Aorta (tissue), 5 donors: ENCODE data around the gene PDAP1. TPM values are rescaled to one million over a fixed set of nuclear protein-coding genes. Genes with fewer than 3 reads are reported as not detected.

Experiments used
- ATAC-seq: fragments of 200-7000 bp; cut with Tn5 transposase; one replicate; pipeline ENCODE4 v1.9.1; 2022; ENCODE audit warnings: moderate library complexity; ENCODE audit not compliant: low FRiP score
- DNase-seq, 2 donors: peaks; one replicate each; pipeline ENCODE4 v3.0.0-alpha.2; 2020
- H3K27ac ChIP-seq, 2 donors: one replicate each; pipeline ENCODE4 v1.5.1; 2013; ENCODE audit warnings: low read length in 2 of 2, mild to moderate bottlenecking in 2 of 2, moderate library complexity in 2 of 2, control low read depth in 1 of 2, inconsistent platforms in 1 of 2, low read depth in 1 of 2
- H3K27me3 ChIP-seq, 2 donors: one replicate each; pipeline ENCODE4 v1.6.1; 2013; ENCODE audit warnings: control low read depth in 1 of 2, low read length in 1 of 2, mild to moderate bottlenecking in 1 of 2, moderate library complexity in 1 of 2; ENCODE audit not compliant: insufficient read depth in 2 of 2, control insufficient read depth in 1 of 2
- H3K36me3 ChIP-seq, 2 donors: one replicate each; pipeline ENCODE4 v1.6.1; 2013; ENCODE audit warnings: control low read depth in 1 of 2, low read length in 1 of 2, mild to moderate bottlenecking in 1 of 2; ENCODE audit not compliant: insufficient read depth in 2 of 2, control insufficient read depth in 1 of 2
- H3K4me1 ChIP-seq, 2 donors: one replicate each; pipeline ENCODE4 v1.6.1; 2013; ENCODE audit warnings: low read length in 2 of 2, control low read depth in 1 of 2, mild to moderate bottlenecking in 1 of 2, moderate library complexity in 1 of 2; ENCODE audit not compliant: insufficient read depth in 2 of 2, control insufficient read depth in 1 of 2
- H3K4me3 ChIP-seq, 2 donors: one replicate each; pipeline ENCODE4 v1.5.1; 2013; ENCODE audit warnings: low read length in 2 of 2, control low read depth in 1 of 2, mild to moderate bottlenecking in 1 of 2
- H3K9me3 ChIP-seq: one replicate; pipeline ENCODE4 v1.6.1; 2013; ENCODE audit warnings: mild to moderate bottlenecking, low read length; ENCODE audit not compliant: control insufficient read depth
- WGBS, 2 donors: extraction: QIAGEN DNeasy Blood & Tissue Kit; methylation state at CpG; one replicate each; pipeline ENCODE4 v1.1.7; 2013; 5-methylcytosine and 5-hydroxymethylcytosine counted together
- intact Hi-C, 2 donors: fragments of 100-400 bp; cut with DNase I; formaldehyde crosslinking; loops; one replicate each; pipeline versions ENCODE4 v1.14.2 to v1.15.0; 2022
- polyA plus RNA-seq, 2 donors: library from polyadenylated mRNA; stranded (reverse); fragments of 200-250 nt; gene quantifications; one replicate each; pipeline ENCODE4 v1.2.3, GENCODE V29; 2013
- total RNA-seq, 2 donors: library from RNA; stranded (reverse); fragmentation: NEBNext Ultra II Directional; extraction: Animal tissue kit (Norgen Biotek cat#: 25700); gene quantifications; one replicate each; pipeline ENCODE4 v1.2.1, GENCODE V29; 2021
- donor health status: healthy with polysubstance abuse.
- donor health status: Bipolar disorder and iron deficiency.
- donor health status: DM: no; HTN: no; CAD: no.
- donor health status: DM: no; HTN: no; CAD: no.
- donor health status: DM: yes; HTN: yes; CAD: no.

Gene PDAP1
- total and polyA plus RNA-seq, 4 donors = 74.8 to 223 (median 134) TPM

DNA sequence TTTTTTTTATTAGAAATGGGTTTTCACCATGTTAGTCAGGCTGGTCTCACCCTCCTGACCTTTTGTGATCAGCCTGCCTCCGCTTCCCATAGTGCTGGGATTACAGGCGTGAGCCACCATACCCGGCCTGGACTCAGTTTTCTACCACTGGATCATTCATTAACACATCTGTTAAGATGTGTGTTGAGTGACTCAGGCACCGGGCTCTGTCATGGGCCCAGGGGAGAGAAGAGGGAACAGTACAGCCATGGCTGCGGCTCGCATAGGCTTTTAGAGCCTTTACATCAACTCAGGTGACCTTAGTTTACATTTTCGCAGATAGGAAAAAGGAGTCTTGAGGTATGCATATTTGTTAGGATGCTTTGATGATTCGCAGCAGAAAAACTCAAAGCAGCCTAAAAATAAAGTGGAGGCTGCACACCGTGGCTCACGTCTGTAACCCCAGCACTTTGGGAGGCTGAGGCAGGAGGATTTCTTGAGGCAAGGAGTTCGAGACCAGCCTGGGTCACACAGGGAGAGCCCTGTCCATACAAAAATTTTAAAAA lies 36.9 kb downstream of the PDAP1 start:
- Histone ChIP-seq H3K9me3 (no peaks in the 10 kb centered on the region), H3K27ac (no peak overlapping the region), H3K4me1 (no peaks in the 10 kb centered on the region), H3K27me3 (no peaks in the 10 kb centered on the region), H3K36me3 (peaks cover 0 to 2% of the 10 kb centered on the region in 2 donors), H3K4me3 (no peak overlapping the region)
- ATAC-seq (no peak), DNase-seq (peak in 1 of 2 donors; percentile 27)
- 80 to 83% methylated on average over 11 of the region's 11 CpGs for WGBS, 2 donors
- intact Hi-C loops = no loop called here

DNA sequence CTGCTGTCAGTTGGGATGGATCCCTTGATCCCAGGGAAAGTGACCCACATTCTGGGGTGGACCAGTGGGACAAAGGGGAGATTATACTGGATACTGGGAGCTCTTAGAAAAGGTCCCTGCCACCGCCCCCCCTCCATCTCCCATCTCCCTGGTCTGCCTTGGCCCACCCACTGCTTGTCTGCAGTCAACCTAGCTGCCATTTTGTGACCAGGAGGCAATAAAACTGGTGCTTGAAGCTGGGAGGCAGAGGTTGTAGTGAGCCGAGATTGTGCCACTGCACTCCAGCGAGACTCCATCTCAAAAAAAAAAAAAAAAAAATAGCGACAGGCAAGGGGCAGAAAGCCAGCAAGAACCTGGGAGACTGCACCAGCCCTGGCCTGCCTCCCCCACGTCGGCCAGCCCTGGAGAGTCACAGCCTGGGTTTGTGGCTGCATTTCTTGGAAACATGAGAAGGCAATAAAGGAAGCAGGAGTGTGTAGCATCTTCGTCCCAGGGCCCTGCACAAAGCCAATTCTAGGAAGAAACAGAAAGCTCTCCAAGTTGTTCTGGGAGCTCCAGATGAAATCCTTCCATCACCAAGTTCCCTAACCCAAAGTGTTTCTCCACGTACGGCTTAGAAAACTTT lies 38.5 kb downstream of the PDAP1 start:
- intact Hi-C loops = loop anchor here in 1 of 2 donors (5.0 kb wide), 1 partner anchor 47 kb away; no protein-coding TSS in a partner anchor
- DNase-seq (no peak), ATAC-seq (no peak)
- Histone ChIP-seq H3K27ac (peak overlapping the region; percentile 3 to 37), H3K4me1 (no peaks in the 10 kb centered on the region), H3K4me3 (no peak overlapping the region), H3K36me3 (peaks cover 2 to 3% of the 10 kb centered on the region in 2 donors), H3K27me3 (no peaks in the 10 kb centered on the region), H3K9me3 (no peaks in the 10 kb centered on the region)
- WGBS, 2 donors = 18 to 20% methylated on average over 8 to 9 of the region's 9 CpGs

DNA sequence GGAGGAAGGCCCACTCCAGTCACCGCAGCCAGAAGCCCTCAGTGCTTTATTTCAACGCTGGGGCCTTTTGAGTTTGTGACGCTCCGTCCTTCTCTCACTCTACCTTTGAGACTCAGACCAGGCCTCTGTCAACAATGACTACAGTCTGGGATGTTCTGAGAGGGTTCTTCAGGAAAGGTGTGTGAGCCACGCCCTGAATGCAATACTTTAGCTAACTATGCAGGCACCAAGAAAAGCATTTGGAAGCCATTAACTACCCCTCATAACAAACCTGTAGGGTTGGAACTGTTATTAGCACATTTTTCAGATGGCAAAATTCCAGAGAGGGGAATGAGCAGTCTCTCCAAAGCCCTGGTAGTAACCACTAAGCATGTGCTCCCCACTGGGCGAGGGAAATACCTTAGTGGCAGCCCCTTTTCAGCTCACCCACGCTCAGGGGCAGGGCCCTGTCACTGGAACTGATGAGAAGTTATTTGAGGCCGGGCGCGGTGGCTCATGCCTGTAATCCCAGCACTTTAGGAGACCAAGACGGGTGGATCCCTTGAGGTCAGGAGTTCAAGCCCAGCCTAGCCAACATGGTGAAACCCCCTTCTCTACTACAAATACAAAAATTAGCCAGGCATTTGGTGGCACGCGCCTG lies 39.5 kb downstream of the PDAP1 start:
- WGBS, 2 donors = 94 to 96% methylated on average over 13 of the region's 13 CpGs
- Histone ChIP-seq H3K27ac (no peak overlapping the region), H3K4me1 (no peaks in the 10 kb centered on the region), H3K36me3 (peaks cover 2 to 3% of the 10 kb centered on the region in 2 donors), H3K27me3 (no peaks in the 10 kb centered on the region), H3K9me3 (no peaks in the 10 kb centered on the region), H3K4me3 (no peak overlapping the region)
- intact Hi-C loops = loop anchor here in 1 of 2 donors (5.0 kb wide), 1 partner anchor 48 kb away; no protein-coding TSS in a partner anchor
- ATAC-seq (no peak), DNase-seq (no peak)

DNA sequence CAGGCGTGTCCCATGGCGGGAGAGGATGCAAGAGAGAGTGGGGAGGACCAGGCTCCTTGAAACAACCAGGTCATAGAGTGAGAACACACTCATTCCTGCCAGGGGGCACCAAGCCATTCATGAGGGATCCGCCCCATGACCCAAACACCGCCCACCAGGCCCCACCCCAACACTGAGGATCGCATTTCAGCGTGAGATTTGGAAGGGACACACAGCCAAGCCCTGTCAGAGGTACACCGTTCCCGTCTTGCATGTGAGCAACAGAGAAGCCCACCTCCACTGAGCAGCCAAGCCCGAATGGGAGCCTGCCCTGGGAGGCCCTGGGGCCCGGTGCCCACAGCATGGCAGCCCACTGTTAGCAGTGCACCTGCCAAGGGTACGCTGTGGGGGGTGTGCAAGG lies 41.8 kb downstream of the PDAP1 start:
- peaks cover 2 to 3% of the 10 kb centered on the region in 2 donors for H3K36me3 ChIP-seq
- ATAC-seq = no peak
- WGBS, 2 donors = 77 to 80% methylated on average over 11 of the region's 11 CpGs

DNA sequence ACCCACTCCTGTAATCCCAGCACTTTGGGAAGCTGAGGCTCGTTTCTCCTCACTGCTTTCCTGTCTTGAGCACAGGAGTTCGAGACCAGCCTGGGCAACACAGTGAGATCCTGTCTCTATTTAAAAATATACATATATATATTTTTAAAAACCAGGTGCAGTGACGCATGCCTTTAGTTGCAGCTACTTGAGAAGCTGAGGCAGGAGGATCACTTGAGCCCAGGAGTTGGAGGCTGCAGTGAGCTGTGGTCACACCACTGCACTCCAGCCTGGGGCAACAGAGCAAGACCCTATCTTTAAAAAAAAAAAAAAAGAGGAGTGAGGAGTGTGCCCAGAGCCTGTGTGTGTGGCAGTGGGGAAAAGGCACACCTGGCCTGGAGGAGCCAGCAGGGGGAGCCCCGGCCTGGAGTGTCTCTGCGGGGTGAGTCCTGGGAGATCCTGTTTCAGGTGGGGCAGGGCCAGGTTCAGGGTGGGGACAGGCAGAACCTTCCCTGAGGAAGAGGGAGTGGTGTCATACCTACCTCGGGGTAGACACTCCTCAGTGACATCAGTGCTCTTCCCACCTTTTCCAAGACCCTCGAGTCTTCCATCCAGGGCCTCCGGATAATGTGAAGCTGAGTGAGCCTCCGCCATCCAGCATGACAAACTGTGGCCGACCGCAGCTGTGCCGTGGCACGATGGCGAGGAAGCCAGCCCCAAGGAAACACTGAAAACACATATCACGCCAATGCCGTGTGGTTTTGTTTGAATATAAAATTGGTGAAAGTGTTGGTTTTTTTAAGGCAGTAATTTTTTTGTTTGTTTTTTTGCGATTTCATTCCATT lies 42.9 kb downstream of the PDAP1 start:
- H3K36me3 ChIP-seq = peaks cover 2 to 3% of the 10 kb centered on the region in 2 donors
- DNase-seq (peak in 1 of 2 donors; percentile 77), ATAC-seq (no peak)
- intact Hi-C loops = loop anchor here in 1 of 2 donors (5.0 kb wide), 1 partner anchor 52 kb away; no protein-coding TSS in a partner anchor
- H3K4me1 ChIP-seq = no peaks in the 10 kb centered on the region
- no peak overlapping the region for H3K4me3 ChIP-seq
- no peaks in the 10 kb centered on the region for H3K27me3 ChIP-seq
- H3K27ac ChIP-seq = no peak overlapping the region
- WGBS, 2 donors = 81 to 87% methylated on average over 17 of the region's 17 CpGs
- no peaks in the 10 kb centered on the region for H3K9me3 ChIP-seq

More for the DNA sequence above, 41.8 kb downstream of the PDAP1 start:
- H3K27me3 ChIP-seq = no peaks in the 10 kb centered on the region
- H3K4me3 ChIP-seq = no peak overlapping the region
- no peak overlapping the region for H3K27ac ChIP-seq
- H3K9me3 ChIP-seq = no peaks in the 10 kb centered on the region
- peak in 1 of 2 donors; percentile 68 for DNase-seq
- no peaks in the 10 kb centered on the region for H3K4me1 ChIP-seq
- intact Hi-C loops = loop anchor here in 1 of 2 donors (5.0 kb wide), 1 partner anchor 51 kb away; no protein-coding TSS in a partner anchor

DNA sequence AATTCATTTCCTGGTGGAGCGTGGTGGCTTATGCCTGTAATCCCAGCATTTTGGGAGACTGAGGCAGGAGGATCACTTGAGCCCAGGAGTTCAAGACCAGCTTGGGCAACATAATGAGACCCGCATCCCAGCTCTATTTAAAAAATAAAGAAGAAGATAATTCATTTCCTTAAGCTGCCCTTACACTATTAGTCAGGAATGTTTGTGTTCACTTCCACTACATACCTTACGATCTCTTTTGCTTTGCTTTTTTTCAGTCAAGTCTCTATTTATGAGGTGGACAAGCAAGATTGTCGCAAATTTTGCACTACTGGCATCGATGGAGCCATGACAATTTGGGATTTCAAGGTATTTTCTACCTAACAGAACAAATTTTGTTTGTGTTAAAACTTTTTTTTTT lies 45.1 kb downstream of the PDAP1 start:
- DNase-seq (no peak), ATAC-seq (no peak)
- no peaks in the 10 kb centered on the region for H3K4me1 ChIP-seq
- no peaks in the 10 kb centered on the region for H3K27me3 ChIP-seq
- no peak overlapping the region for H3K27ac ChIP-seq
- peaks cover 5 to 7% of the 10 kb centered on the region in 2 donors for H3K36me3 ChIP-seq
- H3K4me3 ChIP-seq = no peak overlapping the region
- intact Hi-C loops = no loop called here
- H3K9me3 ChIP-seq = no peaks in the 10 kb centered on the region
- 80 to 83% methylated on average over 5 of the region's 5 CpGs for WGBS, 2 donors

DNA sequence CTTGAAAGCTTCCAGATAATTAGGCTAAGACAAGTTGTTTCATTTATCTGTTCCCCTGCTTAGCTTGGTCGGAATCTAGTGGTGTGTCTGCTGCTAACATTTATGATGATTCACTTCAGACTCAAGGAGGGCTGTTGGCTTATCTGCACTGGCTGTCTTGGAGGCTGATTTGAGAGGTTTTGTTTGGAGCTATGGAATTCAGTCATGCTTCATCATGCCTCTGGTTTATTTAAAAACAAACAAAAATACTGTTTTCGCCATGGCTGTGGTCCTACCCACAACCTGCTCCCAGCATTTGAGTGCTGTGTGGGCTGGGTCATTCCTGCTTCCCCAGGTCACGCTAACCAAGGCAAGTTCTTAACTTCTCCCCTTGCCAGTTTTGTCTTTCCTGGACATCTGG lies 45.6 kb downstream of the PDAP1 start:
- Histone ChIP-seq H3K27ac (no peak overlapping the region), H3K36me3 (peaks cover 5 to 7% of the 10 kb centered on the region in 2 donors), H3K27me3 (no peaks in the 10 kb centered on the region), H3K4me1 (no peaks in the 10 kb centered on the region), H3K9me3 (no peaks in the 10 kb centered on the region), H3K4me3 (no peak overlapping the region)
- WGBS, 2 donors = 72 to 75% methylated on average over 3 of the region's 3 CpGs
- ATAC-seq (no peak), DNase-seq (peak in 1 of 2 donors; percentile 6)
- intact Hi-C loops = no loop called here

DNA sequence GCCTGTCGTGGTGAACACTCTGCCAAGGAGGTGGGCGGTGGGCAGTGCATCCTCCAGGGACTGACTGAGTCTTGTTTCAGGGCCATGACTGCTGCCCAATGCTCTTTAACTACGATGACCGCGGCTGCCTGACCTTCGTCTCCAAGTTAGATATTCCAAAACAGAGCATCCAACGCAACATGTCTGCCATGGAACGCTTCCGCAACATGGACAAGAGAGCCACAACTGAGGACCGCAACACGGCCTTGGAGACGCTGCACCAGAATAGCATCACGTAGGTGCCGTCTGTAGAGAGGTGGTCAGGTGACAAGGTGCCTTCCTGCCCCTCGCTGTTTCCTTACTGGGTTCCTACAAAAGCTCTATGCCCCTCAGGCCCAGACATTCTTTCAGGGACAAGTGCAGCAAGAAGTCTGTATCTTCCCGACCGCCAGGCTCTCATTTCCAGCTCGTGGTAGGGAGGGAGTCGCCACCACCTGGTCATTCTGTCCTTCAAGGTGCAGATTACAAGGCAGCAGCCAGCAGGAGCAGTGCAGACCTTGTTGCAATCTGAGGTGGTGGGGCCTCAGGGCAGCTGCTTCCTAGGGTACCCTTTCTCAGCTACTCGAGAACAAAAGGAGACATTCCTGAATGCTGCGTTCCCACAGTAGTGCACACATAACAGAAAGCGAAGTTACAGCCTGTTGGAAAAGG lies 48.8 kb downstream of the PDAP1 start:
- no peak overlapping the region for H3K27ac ChIP-seq
- DNase-seq (peak in 1 of 2 donors; percentile 66), ATAC-seq (no peak)
- no peaks in the 10 kb centered on the region for H3K27me3 ChIP-seq
- H3K4me1 ChIP-seq = no peaks in the 10 kb centered on the region
- H3K36me3 ChIP-seq = peaks cover 3 to 6% of the 10 kb centered on the region in 2 donors
- H3K9me3 ChIP-seq = no peaks in the 10 kb centered on the region
- no peak overlapping the region for H3K4me3 ChIP-seq
- 84% methylated on average over 22 of the region's 22 CpGs for WGBS, 2 donors
- intact Hi-C loops = no loop called here
